ENCODE measurements around the gene TDG. TPM values are rescaled to one million over a fixed set of nuclear protein-coding genes. Genes with fewer than 3 reads are reported as not detected.

Gene TDG
- total RNA-seq, 1 experiment from 2014 or later: 38.9 TPM

DNA sequence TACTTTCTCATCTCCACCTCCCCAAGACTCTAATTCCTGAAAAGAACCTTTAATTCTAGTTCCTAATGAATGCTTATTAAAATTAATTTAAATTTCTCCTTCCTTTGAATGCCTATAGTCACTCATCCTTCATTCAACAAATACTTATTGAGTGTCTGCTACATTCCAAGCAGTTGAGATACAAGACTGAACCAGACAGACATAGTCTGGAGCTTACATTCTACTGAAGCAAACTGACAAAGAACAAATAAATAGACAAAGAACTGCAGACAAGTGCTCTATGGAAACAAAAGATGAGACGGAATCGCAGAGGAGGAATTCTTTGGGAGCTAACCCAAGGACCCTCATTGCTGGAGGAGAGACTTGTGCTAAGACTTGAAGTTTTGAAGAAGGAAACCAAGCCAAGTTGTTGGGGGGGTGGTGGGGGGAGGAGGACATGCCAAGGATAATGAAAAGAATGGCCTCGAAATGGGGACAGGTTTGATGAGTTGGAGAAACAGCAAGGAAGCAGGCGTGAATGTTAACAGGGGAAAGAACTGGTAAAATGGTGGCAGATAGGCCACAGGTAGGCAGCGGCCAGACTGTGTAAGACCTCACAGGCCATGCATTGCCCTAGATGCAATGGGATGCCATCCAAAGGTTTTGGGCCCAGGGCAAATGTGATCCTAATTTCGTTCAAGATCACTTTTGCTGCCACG lies 9.7 kb upstream of the TDG start:
- H2AFZ ChIP-seq (ENCODE audit: low read length): peak overlapping the region; percentile 69; the same call in 1 of the 2 replicates
- no peaks in the 10 kb centered on the region for H4K20me1 ChIP-seq (ENCODE audit: insufficient read depth, low read depth, low read length)
- H3K9me2 ChIP-seq (replicated peaks; ENCODE audit: insufficient read depth, low read length): no peaks in the 10 kb centered on the region
- DNase-seq: peak; percentile 70
- no peaks in the 10 kb centered on the region for H3K27me3 ChIP-seq (ENCODE audit: low read length)
- peaks cover 33% of the 10 kb centered on the region for H3K36me3 ChIP-seq (ENCODE audit: insufficient read depth, low read length)
- H3K4me3 ChIP-seq (ENCODE audit: low read length): peak overlapping the region; percentile 96
- peak overlapping the region; percentile 91 for H3K9ac ChIP-seq (ENCODE audit: low read length)
- peaks cover 44% of the 10 kb centered on the region for H3K79me2 ChIP-seq (ENCODE audit: low read length)
- peak overlapping the region; percentile 98 for H3K4me2 ChIP-seq (ENCODE audit: low read depth, low read length, poor library complexity, severe bottlenecking)
- peak overlapping the region; percentile 82 for H3K27ac ChIP-seq (ENCODE audit: low read length)
- H3K9me3 ChIP-seq (ENCODE audit: low read length): no peaks in the 10 kb centered on the region
- H3K4me1 ChIP-seq (ENCODE audit: low read length): peaks cover 34% of the 10 kb centered on the region

- no peaks in the 10 kb centered on the region for H4K20me1 ChIP-seq (ENCODE audit: insufficient read depth, low read depth, low read length)
- peak overlapping the region; percentile 98 for H3K4me2 ChIP-seq (ENCODE audit: low read depth, low read length, poor library complexity, severe bottlenecking)
- H3K79me2 ChIP-seq (ENCODE audit: low read length): peaks cover 44% of the 10 kb centered on the region
- H3K9ac ChIP-seq (ENCODE audit: low read length): peak overlapping the region; percentile 91
- no peaks in the 10 kb centered on the region for H3K9me3 ChIP-seq (ENCODE audit: low read length)
- H3K4me3 ChIP-seq (ENCODE audit: low read length): peak overlapping the region; percentile 96
- peaks cover 28% of the 10 kb centered on the region for H3K36me3 ChIP-seq (ENCODE audit: insufficient read depth, low read length)
- DNase-seq: peak; percentile 54
- peaks cover 34% of the 10 kb centered on the region for H3K4me1 ChIP-seq (ENCODE audit: low read length)
- no peaks in the 10 kb centered on the region for H3K9me2 ChIP-seq (replicated peaks; ENCODE audit: insufficient read depth, low read length)
- peak overlapping the region; percentile 69; the same call in 1 of the 2 replicates for H2AFZ ChIP-seq (ENCODE audit: low read length)
- H3K27me3 ChIP-seq (ENCODE audit: low read length): no peaks in the 10 kb centered on the region
- H3K27ac ChIP-seq (ENCODE audit: low read length): peak overlapping the region; percentile 82
These were observed 9.1 kb upstream of the TDG start for GRCh38 chr12:103956509-103957027.

- H2AFZ ChIP-seq (ENCODE audit: low read length): no peak overlapping the region
- peaks cover 16% of the 10 kb centered on the region for H3K36me3 ChIP-seq (ENCODE audit: insufficient read depth, low read length)
- no peaks in the 10 kb centered on the region for H4K20me1 ChIP-seq (ENCODE audit: insufficient read depth, low read depth, low read length)
- H3K9ac ChIP-seq (ENCODE audit: low read length): peak overlapping the region; percentile 91
- no peaks in the 10 kb centered on the region for H3K27me3 ChIP-seq (ENCODE audit: low read length)
- peak overlapping the region; percentile 96 for H3K4me3 ChIP-seq (ENCODE audit: low read length)
- no peak for DNase-seq
- H3K4me1 ChIP-seq (ENCODE audit: low read length): peaks cover 36% of the 10 kb centered on the region
- H3K4me2 ChIP-seq (ENCODE audit: low read depth, low read length, poor library complexity, severe bottlenecking): peak overlapping the region; percentile 98
- H3K27ac ChIP-seq (ENCODE audit: low read length): peak overlapping the region; percentile 82
- no peaks in the 10 kb centered on the region for H3K9me2 ChIP-seq (replicated peaks; ENCODE audit: insufficient read depth, low read length)
- H3K9me3 ChIP-seq (ENCODE audit: low read length): no peaks in the 10 kb centered on the region
- peaks cover 44% of the 10 kb centered on the region for H3K79me2 ChIP-seq (ENCODE audit: low read length)
These were observed 7.7 kb upstream of the TDG start for GRCh38 chr12:103957865-103958388.

- H3K9me2 ChIP-seq (replicated peaks; ENCODE audit: insufficient read depth, low read length): no peaks in the 10 kb centered on the region
- peak overlapping the region; percentile 53 for H3K27ac ChIP-seq (ENCODE audit: low read length)
- peaks cover 13% of the 10 kb centered on the region for H3K36me3 ChIP-seq (ENCODE audit: insufficient read depth, low read length)
- H4K20me1 ChIP-seq (ENCODE audit: insufficient read depth, low read depth, low read length): no peaks in the 10 kb centered on the region
- no peak overlapping the region for H2AFZ ChIP-seq (ENCODE audit: low read length)
- peaks cover 43% of the 10 kb centered on the region for H3K4me1 ChIP-seq (ENCODE audit: low read length)
- H3K9ac ChIP-seq (ENCODE audit: low read length): peak overlapping the region; percentile 38; the same call in 1 of the 2 replicates
- H3K4me3 ChIP-seq (ENCODE audit: low read length): peak overlapping the region; percentile 54
- H3K79me2 ChIP-seq (ENCODE audit: low read length): peaks cover 43% of the 10 kb centered on the region
- no peaks in the 10 kb centered on the region for H3K27me3 ChIP-seq (ENCODE audit: low read length)
- no peaks in the 10 kb centered on the region for H3K9me3 ChIP-seq (ENCODE audit: low read length)
- DNase-seq: no peak
- H3K4me2 ChIP-seq (ENCODE audit: low read depth, low read length, poor library complexity, severe bottlenecking): peak overlapping the region; percentile 60
These were observed 7.1 kb upstream of the TDG start for GRCh38 chr12:103958621-103959020.

GRCh38 chr12:103960616-103961227 lies 5.0 kb upstream of the TDG start:
- Histone ChIP-seq H3K4me2 (ENCODE audit: low read depth, low read length, poor library complexity, severe bottlenecking) (no peak overlapping the region), H3K27me3 (ENCODE audit: low read length) (no peaks in the 10 kb centered on the region), H3K9ac (ENCODE audit: low read length) (no peak overlapping the region), H3K9me2 (replicated peaks; ENCODE audit: insufficient read depth, low read length) (no peaks in the 10 kb centered on the region), H3K36me3 (ENCODE audit: insufficient read depth, low read length) (peaks cover 7% of the 10 kb centered on the region; the same call in 1 of the 2 replicates), H2AFZ (ENCODE audit: low read length) (no peak overlapping the region), H3K4me1 (ENCODE audit: low read length) (peaks cover 46% of the 10 kb centered on the region), H3K4me3 (ENCODE audit: low read length) (no peak overlapping the region), H3K79me2 (ENCODE audit: low read length) (peaks cover 41% of the 10 kb centered on the region), H3K9me3 (ENCODE audit: low read length) (no peaks in the 10 kb centered on the region), H3K27ac (ENCODE audit: low read length) (no peak overlapping the region), H4K20me1 (ENCODE audit: insufficient read depth, low read depth, low read length) (no peaks in the 10 kb centered on the region)
- DNase-seq: peak; percentile 58

- H3K27me3 ChIP-seq (ENCODE audit: low read length): no peaks in the 10 kb centered on the region
- peaks cover 44% of the 10 kb centered on the region for H3K79me2 ChIP-seq (ENCODE audit: low read length)
- H3K36me3 ChIP-seq (ENCODE audit: insufficient read depth, low read length): peaks cover 7% of the 10 kb centered on the region; the same call in 1 of the 2 replicates
- no peaks in the 10 kb centered on the region; the same call in 1 of the 2 replicates for H4K20me1 ChIP-seq (ENCODE audit: insufficient read depth, low read depth, low read length)
- H3K4me3 ChIP-seq (ENCODE audit: low read length): no peak overlapping the region
- H2AFZ ChIP-seq (ENCODE audit: low read length): no peak overlapping the region
- H3K4me2 ChIP-seq (ENCODE audit: low read depth, low read length, poor library complexity, severe bottlenecking): no peak overlapping the region
- peak overlapping the region; percentile 31; the same call in 1 of the 2 replicates for H3K27ac ChIP-seq (ENCODE audit: low read length)
- DNase-seq: peak; percentile 80
- H3K4me1 ChIP-seq (ENCODE audit: low read length): peaks cover 51% of the 10 kb centered on the region
- H3K9ac ChIP-seq (ENCODE audit: low read length): no peak overlapping the region
- H3K9me2 ChIP-seq (replicated peaks; ENCODE audit: insufficient read depth, low read length): no peaks in the 10 kb centered on the region
- no peaks in the 10 kb centered on the region for H3K9me3 ChIP-seq (ENCODE audit: low read length)
These were observed 3.2 kb upstream of the TDG start for GRCh38 chr12:103962493-103962892.

DNA sequence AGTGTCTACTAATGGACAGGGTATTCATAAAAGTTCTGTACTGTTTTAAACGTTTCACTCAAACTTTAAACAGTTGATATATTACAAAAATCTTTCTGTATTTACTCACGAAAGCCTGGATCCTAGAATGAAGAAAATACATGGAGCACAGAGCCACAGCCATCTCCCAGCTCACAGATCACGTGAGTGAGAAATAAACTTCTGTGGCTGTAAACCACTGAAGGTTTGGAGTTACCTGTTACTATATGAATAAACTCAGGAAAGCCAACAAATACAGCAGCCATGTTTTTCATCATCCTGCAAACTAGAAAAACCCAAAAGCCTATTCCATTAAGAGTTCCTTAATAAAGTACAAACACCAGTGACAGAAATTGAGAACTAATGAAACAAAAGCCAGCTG lies 867 bp upstream of the TDG start:
- Histone ChIP-seq H2AFZ (ENCODE audit: low read length) (no peak overlapping the region), H4K20me1 (ENCODE audit: insufficient read depth, low read depth, low read length) (peaks cover 4% of the 10 kb centered on the region; the same call in 1 of the 2 replicates), H3K27ac (ENCODE audit: low read length) (peak overlapping the region; percentile 62), H3K9me3 (ENCODE audit: low read length) (no peaks in the 10 kb centered on the region), H3K9me2 (replicated peaks; ENCODE audit: insufficient read depth, low read length) (no peaks in the 10 kb centered on the region), H3K4me2 (ENCODE audit: low read depth, low read length, poor library complexity, severe bottlenecking) (peak overlapping the region; percentile 84), H3K4me1 (ENCODE audit: low read length) (peaks cover 60% of the 10 kb centered on the region), H3K79me2 (ENCODE audit: low read length) (peaks cover 62% of the 10 kb centered on the region), H3K9ac (ENCODE audit: low read length) (peak overlapping the region; percentile 79), H3K27me3 (ENCODE audit: low read length) (no peaks in the 10 kb centered on the region), H3K36me3 (ENCODE audit: insufficient read depth, low read length) (peaks cover 17% of the 10 kb centered on the region; the same call in 1 of the 2 replicates), H3K4me3 (ENCODE audit: low read length) (peak overlapping the region; percentile 79)
- DNase-seq: no peak

DNA sequence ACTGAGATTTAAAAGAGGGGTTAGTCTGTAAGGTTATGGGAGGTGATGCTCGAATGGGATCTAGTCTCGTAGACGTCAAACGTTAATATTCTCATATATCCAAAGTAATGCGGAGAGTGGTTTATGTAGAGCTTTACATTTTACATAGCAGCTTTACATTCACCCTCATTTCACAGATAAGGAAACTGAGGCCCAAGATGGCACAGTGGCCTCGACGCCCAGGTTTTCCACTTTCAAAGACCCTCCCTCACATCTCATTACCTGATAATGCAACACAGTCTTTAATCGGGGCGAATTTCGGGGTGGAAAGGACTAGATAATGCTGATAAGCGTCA lies 450 bp upstream of the TDG start:
- Histone ChIP-seq H3K9ac (ENCODE audit: low read length) (peak overlapping the region; percentile 79), H3K27ac (ENCODE audit: low read length) (peak overlapping the region; percentile 62), H3K4me3 (ENCODE audit: low read length) (peak overlapping the region; percentile 79), H3K4me1 (ENCODE audit: low read length) (peaks cover 57% of the 10 kb centered on the region), H4K20me1 (ENCODE audit: insufficient read depth, low read depth, low read length) (peaks cover 4% of the 10 kb centered on the region; the same call in 1 of the 2 replicates), H3K4me2 (ENCODE audit: low read depth, low read length, poor library complexity, severe bottlenecking) (peak overlapping the region; percentile 84), H2AFZ (ENCODE audit: low read length) (no peak overlapping the region), H3K27me3 (ENCODE audit: low read length) (no peaks in the 10 kb centered on the region), H3K36me3 (ENCODE audit: insufficient read depth, low read length) (peaks cover 19% of the 10 kb centered on the region; the same call in 1 of the 2 replicates), H3K9me2 (replicated peaks; ENCODE audit: insufficient read depth, low read length) (no peaks in the 10 kb centered on the region), H3K79me2 (ENCODE audit: low read length) (peaks cover 67% of the 10 kb centered on the region), H3K9me3 (ENCODE audit: low read length) (no peaks in the 10 kb centered on the region)
- peak; percentile 55 for DNase-seq
